IPS DF 6.9 (cell line): ENCODE measurements around the gene VPS18.

ENCODE experiments used
- DNase-seq: peaks from one replicate; pipeline ENCODE4 v3.0.0-alpha.2; 2013; ENCODE audit warnings: low read depth, low spot score
- H3K27ac ChIP-seq: one replicate; pipeline ENCODE4 v1.5.1; 2013; ENCODE audit warnings: low read length, control low read depth
- H3K27me3 ChIP-seq: 2 replicates; pipeline ENCODE4 v1.6.1; 2013; ENCODE audit warnings: mild to moderate bottlenecking, low read length; ENCODE audit not compliant: control insufficient read depth, insufficient read depth
- H3K36me3 ChIP-seq: 2 replicates; pipeline ENCODE4 v1.6.1; 2013; ENCODE audit warnings: low read length; ENCODE audit not compliant: control insufficient read depth, insufficient read depth
- H3K4me1 ChIP-seq: 2 replicates; pipeline ENCODE4 v1.6.1; 2013; ENCODE audit warnings: low read length; ENCODE audit not compliant: control insufficient read depth, insufficient read depth
- H3K4me3 ChIP-seq: 2 replicates; pipeline ENCODE4 v1.5.1; 2013; ENCODE audit warnings: mild to moderate bottlenecking, low read length
- H3K9me3 ChIP-seq: 2 replicates; pipeline ENCODE4 v1.6.1; 2013; ENCODE audit warnings: low read length, inconsistent platforms; ENCODE audit not compliant: control insufficient read depth, insufficient read depth
- WGBS: extraction: QIAGEN DNeasy Blood & Tissue Kit; methylation state at CpG from one replicate; pipeline ENCODE4 v1.1.7; 2013; ENCODE audit warnings: mixed read lengths, missing lambda C conversion rate; ENCODE audit not compliant: insufficient read length, insufficient coverage; 5-methylcytosine and 5-hydroxymethylcytosine counted together

Gene VPS18

GRCh38 chr15:40937762-40938535 is 43.7 kb downstream of the VPS18 start:
- Histone ChIP-seq H3K4me1 (peaks cover 4% of the 10 kb centered on the region), H3K27ac (no peak overlapping the region), H3K4me3 (no peak overlapping the region), H3K36me3 (no peaks in the 10 kb centered on the region), H3K27me3 (peaks cover 2% of the 10 kb centered on the region; the same call in 1 of the 2 replicates), H3K9me3 (no peaks in the 10 kb centered on the region)
- no CpG with 5 or more reads among the region's 19 CpGs for WGBS
- DNase-seq: no peak

- no CpG with 5 or more reads among the region's 6 CpGs for WGBS
- Histone ChIP-seq H3K27ac (no peak overlapping the region), H3K27me3 (peaks cover 2% of the 10 kb centered on the region; the same call in 1 of the 2 replicates), H3K4me1 (peaks cover 4% of the 10 kb centered on the region), H3K9me3 (no peaks in the 10 kb centered on the region), H3K4me3 (no peak overlapping the region), H3K36me3 (no peaks in the 10 kb centered on the region)
- no peak for DNase-seq
These were observed 44.3 kb downstream of the VPS18 start for GRCh38 chr15:40938536-40938870.

- Histone ChIP-seq H3K9me3 (no peaks in the 10 kb centered on the region), H3K36me3 (no peaks in the 10 kb centered on the region), H3K27ac (no peak overlapping the region), H3K27me3 (peaks cover 2% of the 10 kb centered on the region; the same call in 1 of the 2 replicates), H3K4me3 (no peak overlapping the region), H3K4me1 (peaks cover 4% of the 10 kb centered on the region)
- WGBS: no CpG with 5 or more reads among the region's 15 CpGs
- no peak for DNase-seq
These were observed 46.1 kb downstream of the VPS18 start for GRCh38 chr15:40940296-40940801.

GRCh38 chr15:40941068-40941527 is 46.8 kb downstream of the VPS18 start:
- no peak overlapping the region for H3K27ac ChIP-seq
- no peaks in the 10 kb centered on the region for H3K9me3 ChIP-seq
- peak overlapping the region; percentile 48; the same call in 1 of the 2 replicates for H3K4me3 ChIP-seq
- peaks cover 4% of the 10 kb centered on the region for H3K4me1 ChIP-seq
- peaks cover 2% of the 10 kb centered on the region; the same call in 1 of the 2 replicates for H3K27me3 ChIP-seq
- WGBS: no CpG with 5 or more reads among the region's 7 CpGs
- H3K36me3 ChIP-seq: no peaks in the 10 kb centered on the region
- no peak for DNase-seq

- DNase-seq: no peak
- no CpG with 5 or more reads among the region's 92 CpGs for WGBS
- peak overlapping the region; percentile 49; the same call in 1 of the 2 replicates for H3K4me3 ChIP-seq
These were observed 47.5 kb downstream of the VPS18 start for GRCh38 chr15:40941528-40942336.

GRCh38 chr15:40942337-40942854 is 48.1 kb downstream of the VPS18 start:
- Histone ChIP-seq H3K27ac (no peak overlapping the region), H3K36me3 (no peaks in the 10 kb centered on the region), H3K9me3 (no peaks in the 10 kb centered on the region), H3K4me1 (peaks cover 4% of the 10 kb centered on the region), H3K4me3 (peak overlapping the region; percentile 49; the same call in 1 of the 2 replicates), H3K27me3 (peaks cover 2% of the 10 kb centered on the region; the same call in 1 of the 2 replicates)
- WGBS: no CpG with 5 or more reads among the region's 15 CpGs
- DNase-seq: no peak

More at GRCh38 chr15:40941528-40942336, 47.5 kb downstream of the VPS18 start:
- no peaks in the 10 kb centered on the region for H3K9me3 ChIP-seq
- H3K36me3 ChIP-seq: no peaks in the 10 kb centered on the region
- no peak overlapping the region for H3K27ac ChIP-seq
- peaks cover 2% of the 10 kb centered on the region; the same call in 1 of the 2 replicates for H3K27me3 ChIP-seq
- H3K4me1 ChIP-seq: peaks cover 4% of the 10 kb centered on the region

- H3K4me1 ChIP-seq: peaks cover 1% of the 10 kb centered on the region
- H3K27me3 ChIP-seq: peaks cover 2% of the 10 kb centered on the region; the same call in 1 of the 2 replicates
- no peak for DNase-seq
These were observed 48.6 kb downstream of the VPS18 start for GRCh38 chr15:40942878-40943277.

GRCh38 chr15:40943764-40944365 is 49.6 kb downstream of the VPS18 start:
- Histone ChIP-seq H3K27ac (no peak overlapping the region), H3K27me3 (peaks cover 2% of the 10 kb centered on the region; the same call in 1 of the 2 replicates), H3K9me3 (no peaks in the 10 kb centered on the region), H3K4me3 (no peak overlapping the region), H3K4me1 (peaks cover 1% of the 10 kb centered on the region), H3K36me3 (no peaks in the 10 kb centered on the region)
- no peak for DNase-seq
- WGBS: no CpG with 5 or more reads among the region's 9 CpGs

More at GRCh38 chr15:40942878-40943277, 48.6 kb downstream of the VPS18 start:
- H3K36me3 ChIP-seq: no peaks in the 10 kb centered on the region
- no CpG with 5 or more reads among the region's 12 CpGs for WGBS
- H3K9me3 ChIP-seq: no peaks in the 10 kb centered on the region
- no peak overlapping the region for H3K27ac ChIP-seq
- H3K4me3 ChIP-seq: no peak overlapping the region

- Histone ChIP-seq H3K27me3 (peaks cover 2% of the 10 kb centered on the region; the same call in 1 of the 2 replicates), H3K4me1 (peaks cover 2% of the 10 kb centered on the region), H3K36me3 (no peaks in the 10 kb centered on the region), H3K9me3 (no peaks in the 10 kb centered on the region), H3K27ac (no peak overlapping the region), H3K4me3 (no peak overlapping the region)
- DNase-seq: no peak
- WGBS: no CpG with 5 or more reads among the region's 11 CpGs
These were observed 50.5 kb downstream of the VPS18 start for GRCh38 chr15:40944510-40945296.
